Liver (tissue), 2 donors: ENCODE measurements around the gene RBM15.

ENCODE experiments used
- TF ChIP-seq, protein P1 (sequence below): fragments of 150-350 bp; IDR thresholded peaks from 2 replicates; pipeline ENCODE4 v1.5.1; 2017; ENCODE audit warnings: improper control_type of control experiment, low read depth, low read length; ENCODE audit not compliant: missing input control
- TF ChIP-seq, protein P2 (sequence below): IDR thresholded peaks from 2 replicates; pipeline ENCODE4 v1.6.1; 2016; ENCODE audit warnings: antibody characterized with exemption, mild to moderate bottlenecking
- donor health status: healthy.

DNA sequence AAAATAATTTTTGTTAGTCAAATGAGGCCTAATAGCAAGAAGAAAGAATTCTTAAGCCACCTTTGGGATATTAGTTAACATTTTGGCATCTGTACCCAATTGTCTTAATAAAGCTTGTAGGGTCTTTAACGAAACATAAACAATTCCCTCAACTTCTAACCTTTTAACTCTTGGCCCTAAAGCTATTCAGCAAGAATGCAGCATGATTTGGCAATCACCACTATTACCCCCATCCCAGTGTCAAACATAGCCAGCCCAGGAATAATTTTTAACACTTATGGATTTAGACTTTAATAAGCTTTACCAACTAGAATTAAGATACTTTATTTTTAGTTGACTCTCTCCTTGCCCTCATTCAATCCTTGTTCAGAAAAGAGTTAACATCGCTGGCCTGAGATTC lies 54.1 kb downstream of the RBM15 start:
- TF ChIP-seq, protein P1, sequence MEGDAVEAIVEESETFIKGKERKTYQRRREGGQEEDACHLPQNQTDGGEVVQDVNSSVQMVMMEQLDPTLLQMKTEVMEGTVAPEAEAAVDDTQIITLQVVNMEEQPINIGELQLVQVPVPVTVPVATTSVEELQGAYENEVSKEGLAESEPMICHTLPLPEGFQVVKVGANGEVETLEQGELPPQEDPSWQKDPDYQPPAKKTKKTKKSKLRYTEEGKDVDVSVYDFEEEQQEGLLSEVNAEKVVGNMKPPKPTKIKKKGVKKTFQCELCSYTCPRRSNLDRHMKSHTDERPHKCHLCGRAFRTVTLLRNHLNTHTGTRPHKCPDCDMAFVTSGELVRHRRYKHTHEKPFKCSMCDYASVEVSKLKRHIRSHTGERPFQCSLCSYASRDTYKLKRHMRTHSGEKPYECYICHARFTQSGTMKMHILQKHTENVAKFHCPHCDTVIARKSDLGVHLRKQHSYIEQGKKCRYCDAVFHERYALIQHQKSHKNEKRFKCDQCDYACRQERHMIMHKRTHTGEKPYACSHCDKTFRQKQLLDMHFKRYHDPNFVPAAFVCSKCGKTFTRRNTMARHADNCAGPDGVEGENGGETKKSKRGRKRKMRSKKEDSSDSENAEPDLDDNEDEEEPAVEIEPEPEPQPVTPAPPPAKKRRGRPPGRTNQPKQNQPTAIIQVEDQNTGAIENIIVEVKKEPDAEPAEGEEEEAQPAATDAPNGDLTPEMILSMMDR: no peak
- TF ChIP-seq, protein P2, sequence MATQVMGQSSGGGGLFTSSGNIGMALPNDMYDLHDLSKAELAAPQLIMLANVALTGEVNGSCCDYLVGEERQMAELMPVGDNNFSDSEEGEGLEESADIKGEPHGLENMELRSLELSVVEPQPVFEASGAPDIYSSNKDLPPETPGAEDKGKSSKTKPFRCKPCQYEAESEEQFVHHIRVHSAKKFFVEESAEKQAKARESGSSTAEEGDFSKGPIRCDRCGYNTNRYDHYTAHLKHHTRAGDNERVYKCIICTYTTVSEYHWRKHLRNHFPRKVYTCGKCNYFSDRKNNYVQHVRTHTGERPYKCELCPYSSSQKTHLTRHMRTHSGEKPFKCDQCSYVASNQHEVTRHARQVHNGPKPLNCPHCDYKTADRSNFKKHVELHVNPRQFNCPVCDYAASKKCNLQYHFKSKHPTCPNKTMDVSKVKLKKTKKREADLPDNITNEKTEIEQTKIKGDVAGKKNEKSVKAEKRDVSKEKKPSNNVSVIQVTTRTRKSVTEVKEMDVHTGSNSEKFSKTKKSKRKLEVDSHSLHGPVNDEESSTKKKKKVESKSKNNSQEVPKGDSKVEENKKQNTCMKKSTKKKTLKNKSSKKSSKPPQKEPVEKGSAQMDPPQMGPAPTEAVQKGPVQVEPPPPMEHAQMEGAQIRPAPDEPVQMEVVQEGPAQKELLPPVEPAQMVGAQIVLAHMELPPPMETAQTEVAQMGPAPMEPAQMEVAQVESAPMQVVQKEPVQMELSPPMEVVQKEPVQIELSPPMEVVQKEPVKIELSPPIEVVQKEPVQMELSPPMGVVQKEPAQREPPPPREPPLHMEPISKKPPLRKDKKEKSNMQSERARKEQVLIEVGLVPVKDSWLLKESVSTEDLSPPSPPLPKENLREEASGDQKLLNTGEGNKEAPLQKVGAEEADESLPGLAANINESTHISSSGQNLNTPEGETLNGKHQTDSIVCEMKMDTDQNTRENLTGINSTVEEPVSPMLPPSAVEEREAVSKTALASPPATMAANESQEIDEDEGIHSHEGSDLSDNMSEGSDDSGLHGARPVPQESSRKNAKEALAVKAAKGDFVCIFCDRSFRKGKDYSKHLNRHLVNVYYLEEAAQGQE: no peak
